ENCODE measurements around the gene C3orf80.

The C3orf80 gene

DNA sequence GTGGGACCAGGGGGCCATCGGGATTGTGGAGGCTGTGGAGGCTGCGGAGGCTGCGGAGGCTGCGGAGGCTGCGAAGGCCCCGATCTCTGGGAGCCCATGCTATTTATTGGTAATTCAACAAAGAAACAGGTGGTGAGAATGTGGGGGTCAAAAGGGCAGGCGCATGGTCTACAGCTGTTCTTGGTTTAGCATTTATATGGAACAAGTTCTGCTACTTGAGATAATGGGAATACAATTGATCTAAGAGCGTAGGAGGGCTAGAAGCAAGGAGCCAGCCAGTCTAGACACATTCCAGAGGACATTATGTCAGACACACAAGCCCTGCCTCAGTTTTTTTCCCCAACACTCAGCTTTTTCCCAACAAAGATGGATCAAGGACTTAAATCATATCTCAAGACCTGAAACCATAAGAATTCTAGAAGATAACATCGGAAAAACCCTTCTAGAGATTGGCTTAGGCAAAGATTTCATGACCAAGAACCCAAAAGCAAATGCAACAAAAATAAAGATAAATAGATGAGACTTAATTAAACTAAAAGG, 20.1 kb downstream of the C3orf80 start:
- Histone ChIP-seq H3K9ac (ENCODE audit: low read depth, low read length) (no peak overlapping the region), H3K4me3 (ENCODE audit: low read length) (no peak overlapping the region), H3K4me1 (ENCODE audit: insufficient read depth, low read length) (no peaks in the 10 kb centered on the region), H3K9me3 (ENCODE audit: insufficient read depth, low read depth, low read length) (no peaks in the 10 kb centered on the region), H3K36me3 (ENCODE audit: insufficient read depth, low read length) (no peaks in the 10 kb centered on the region), H3K27ac (ENCODE audit: low read depth, low read length) (no peak overlapping the region), H3K27me3 (ENCODE audit: insufficient read depth, low read length) (no peaks in the 10 kb centered on the region)
- 92% methylated on average over 9 of the region's 9 CpGs for WGBS

DNA sequence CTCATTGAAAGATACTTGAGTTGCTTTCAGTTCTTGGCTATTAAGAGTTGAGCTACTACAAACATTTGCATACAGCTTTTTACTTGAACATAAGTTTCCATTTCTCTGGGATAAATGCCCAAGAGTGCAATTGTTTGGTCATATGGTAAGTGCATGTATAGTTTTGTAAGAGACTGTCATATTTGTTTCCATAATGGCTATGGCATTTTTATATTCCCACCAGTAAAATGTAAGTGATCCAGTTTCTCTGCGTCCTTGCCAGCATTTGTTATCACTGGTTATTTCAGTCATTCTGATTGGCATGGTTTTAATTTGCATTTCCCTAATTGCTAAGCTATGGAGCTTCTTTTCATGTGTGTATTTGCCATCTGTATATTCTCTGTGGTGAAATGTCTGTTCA, 22.5 kb downstream of the C3orf80 start:
- H3K4me1 ChIP-seq (ENCODE audit: insufficient read depth, low read length): no peaks in the 10 kb centered on the region
- H3K27ac ChIP-seq (ENCODE audit: low read depth, low read length): no peak overlapping the region
- no peaks in the 10 kb centered on the region for H3K9me3 ChIP-seq (ENCODE audit: insufficient read depth, low read depth, low read length)
- no peaks in the 10 kb centered on the region for H3K36me3 ChIP-seq (ENCODE audit: insufficient read depth, low read length)
- no peaks in the 10 kb centered on the region for H3K27me3 ChIP-seq (ENCODE audit: insufficient read depth, low read length)
- no peak overlapping the region for H3K9ac ChIP-seq (ENCODE audit: low read depth, low read length)
- WGBS: 89% methylated on average over 1 of the region's 1 CpG
- H3K4me3 ChIP-seq (ENCODE audit: low read length): no peak overlapping the region

DNA sequence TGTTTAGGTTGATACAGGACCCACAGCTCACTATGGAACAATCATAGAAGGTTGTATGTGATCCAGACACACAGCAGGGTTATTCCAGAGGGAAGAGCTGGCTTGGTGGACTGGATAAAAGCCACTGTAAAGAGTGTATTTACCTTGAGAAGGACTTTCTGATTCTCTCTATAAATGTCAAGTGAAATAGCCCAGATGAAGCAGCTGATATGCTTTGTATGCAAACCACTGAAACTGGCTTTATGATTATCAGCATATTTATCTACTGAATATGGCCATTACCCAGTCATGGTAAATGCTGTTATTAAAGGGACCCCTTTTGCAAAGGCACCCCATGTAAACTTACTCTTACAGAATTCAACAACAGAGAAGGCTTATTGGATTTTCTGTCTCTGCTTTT, 28.1 kb downstream of the C3orf80 start:
- H3K9ac ChIP-seq (ENCODE audit: low read depth, low read length): no peak overlapping the region
- no peak overlapping the region for H3K4me3 ChIP-seq (ENCODE audit: low read length)
- H3K9me3 ChIP-seq (ENCODE audit: insufficient read depth, low read depth, low read length): no peaks in the 10 kb centered on the region
- no peaks in the 10 kb centered on the region for H3K36me3 ChIP-seq (ENCODE audit: insufficient read depth, low read length)
- H3K4me1 ChIP-seq (ENCODE audit: insufficient read depth, low read length): no peaks in the 10 kb centered on the region
- H3K27ac ChIP-seq (ENCODE audit: low read depth, low read length): no peak overlapping the region
- H3K27me3 ChIP-seq (ENCODE audit: insufficient read depth, low read length): no peaks in the 10 kb centered on the region

DNA sequence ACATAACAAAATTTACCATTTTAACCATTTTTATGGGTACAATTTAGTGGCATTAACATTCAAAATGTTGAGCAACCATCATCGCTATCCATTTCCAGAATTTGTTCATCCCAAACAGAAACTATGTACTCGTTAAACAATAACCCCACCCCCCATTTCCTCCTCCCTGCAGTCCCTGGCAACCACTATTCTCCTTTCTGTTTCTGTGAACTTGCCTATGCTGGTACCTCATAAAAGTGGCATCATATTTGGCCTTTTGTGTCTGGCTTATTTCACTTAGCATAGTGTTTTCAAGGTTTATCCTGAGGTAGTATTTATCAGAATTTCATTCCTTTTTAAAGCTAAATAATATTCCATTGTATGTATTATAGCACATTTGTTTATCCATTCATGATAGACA, 32.4 kb downstream of the C3orf80 start:
- H3K27me3 ChIP-seq (ENCODE audit: insufficient read depth, low read length): no peaks in the 10 kb centered on the region
- H3K4me1 ChIP-seq (ENCODE audit: insufficient read depth, low read length): no peaks in the 10 kb centered on the region
- no peaks in the 10 kb centered on the region for H3K9me3 ChIP-seq (ENCODE audit: insufficient read depth, low read depth, low read length)
- no peak overlapping the region for H3K4me3 ChIP-seq (ENCODE audit: low read length)
- no peaks in the 10 kb centered on the region for H3K36me3 ChIP-seq (ENCODE audit: insufficient read depth, low read length)
- 95% methylated on average over 2 of the region's 2 CpGs for WGBS
- no peak overlapping the region for H3K27ac ChIP-seq (ENCODE audit: low read depth, low read length)
- H3K9ac ChIP-seq (ENCODE audit: low read depth, low read length): no peak overlapping the region

DNA sequence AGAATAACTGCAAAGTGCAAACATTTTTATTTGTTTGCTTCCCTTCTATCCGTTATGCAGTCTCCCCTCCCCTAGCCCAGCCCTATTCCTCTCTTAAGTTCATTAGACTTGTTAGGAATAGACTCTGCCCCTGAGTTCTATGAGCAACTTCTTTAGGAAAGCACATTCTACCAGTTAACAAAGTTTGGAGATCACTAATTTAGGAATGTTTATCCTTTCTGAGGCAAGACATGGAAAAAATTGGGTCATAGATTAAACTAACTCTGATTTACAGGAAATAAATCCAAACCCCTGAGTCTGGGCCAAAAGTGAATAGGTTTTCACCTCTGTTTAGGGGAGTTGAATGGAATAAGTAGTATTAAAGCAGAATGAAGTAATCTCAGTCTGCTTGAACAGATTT, 34.4 kb downstream of the C3orf80 start:
- H3K4me3 ChIP-seq (ENCODE audit: low read length): no peak overlapping the region
- no peak overlapping the region for H3K9ac ChIP-seq (ENCODE audit: low read depth, low read length)
- no peaks in the 10 kb centered on the region for H3K9me3 ChIP-seq (ENCODE audit: insufficient read depth, low read depth, low read length)
- WGBS: 79% methylated on average over 1 of the region's 1 CpG
- H3K36me3 ChIP-seq (ENCODE audit: insufficient read depth, low read length): no peaks in the 10 kb centered on the region
- no peaks in the 10 kb centered on the region for H3K4me1 ChIP-seq (ENCODE audit: insufficient read depth, low read length)
- no peak overlapping the region for H3K27ac ChIP-seq (ENCODE audit: low read depth, low read length)
- H3K27me3 ChIP-seq (ENCODE audit: insufficient read depth, low read length): no peaks in the 10 kb centered on the region

DNA sequence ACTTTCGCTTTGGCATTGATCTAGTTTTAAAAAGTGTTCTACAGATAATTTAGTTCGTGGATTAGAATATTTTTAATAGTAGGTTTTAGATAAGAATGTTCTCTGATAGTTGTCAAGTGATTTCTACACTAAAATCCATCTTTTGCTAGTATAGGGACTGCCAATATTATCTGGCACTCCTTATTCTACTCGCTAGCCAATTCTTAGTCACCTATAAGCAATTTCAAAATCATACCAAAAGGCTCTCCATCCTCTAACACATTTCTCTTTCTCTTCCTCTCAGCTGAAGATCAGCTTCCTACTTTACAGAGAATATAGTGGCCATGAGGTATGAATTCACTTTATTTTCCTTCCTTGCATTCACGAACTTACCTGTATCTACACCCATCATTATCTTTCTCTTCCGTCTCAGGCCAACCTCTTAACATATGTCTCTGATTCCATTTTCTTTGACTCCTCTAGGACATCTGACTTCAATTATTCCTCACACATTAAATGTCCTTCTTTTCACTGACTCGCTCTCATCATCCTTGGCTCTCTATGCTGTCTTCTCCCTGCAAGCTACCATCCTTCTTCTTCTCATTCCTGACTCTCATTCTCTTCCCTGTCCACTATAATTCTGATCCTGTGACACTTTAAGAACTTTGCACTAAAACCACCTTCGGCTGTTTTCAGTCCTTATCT, 35.5 kb downstream of the C3orf80 start:
- Histone ChIP-seq H3K27me3 (ENCODE audit: insufficient read depth, low read length) (no peaks in the 10 kb centered on the region), H3K9me3 (ENCODE audit: insufficient read depth, low read depth, low read length) (no peaks in the 10 kb centered on the region), H3K4me3 (ENCODE audit: low read length) (no peak overlapping the region), H3K27ac (ENCODE audit: low read depth, low read length) (no peak overlapping the region), H3K4me1 (ENCODE audit: insufficient read depth, low read length) (no peaks in the 10 kb centered on the region), H3K9ac (ENCODE audit: low read depth, low read length) (no peak overlapping the region), H3K36me3 (ENCODE audit: insufficient read depth, low read length) (no peaks in the 10 kb centered on the region)
- 95% methylated on average over 7 of the region's 7 CpGs for WGBS

DNA sequence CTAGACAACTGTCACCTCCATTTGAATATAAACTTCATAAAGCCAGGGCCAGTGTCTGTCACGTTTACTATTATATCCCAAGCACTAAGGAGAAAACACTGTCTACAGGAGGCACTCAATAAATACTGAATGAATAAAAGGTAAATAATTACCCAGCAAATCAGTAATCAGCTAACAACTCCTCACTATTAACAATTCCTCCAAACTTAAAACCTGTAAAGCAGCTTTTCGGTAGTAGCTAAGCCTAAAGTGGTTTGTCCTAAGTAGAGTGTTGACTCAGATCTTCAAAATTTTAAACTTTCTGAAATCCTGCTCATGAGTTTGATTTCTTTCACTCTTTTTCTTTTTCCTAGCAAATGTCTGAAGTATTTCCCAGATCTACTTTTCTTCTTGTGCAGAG, 39.9 kb downstream of the C3orf80 start:
- no peaks in the 10 kb centered on the region for H3K4me1 ChIP-seq (ENCODE audit: insufficient read depth, low read length)
- no peaks in the 10 kb centered on the region for H3K36me3 ChIP-seq (ENCODE audit: insufficient read depth, low read length)
- WGBS: 86% methylated on average over 2 of the region's 2 CpGs
- no peak overlapping the region for H3K9ac ChIP-seq (ENCODE audit: low read depth, low read length)
- no peaks in the 10 kb centered on the region for H3K9me3 ChIP-seq (ENCODE audit: insufficient read depth, low read depth, low read length)
- no peak overlapping the region for H3K4me3 ChIP-seq (ENCODE audit: low read length)
- no peak overlapping the region for H3K27ac ChIP-seq (ENCODE audit: low read depth, low read length)
- H3K27me3 ChIP-seq (ENCODE audit: insufficient read depth, low read length): no peaks in the 10 kb centered on the region

Measured in HUES64 (cell line).